MCF 10A (cell line): ENCODE results near the gene ZBTB7A. TPM values are rescaled to one million over a fixed set of nuclear protein-coding genes. Genes with fewer than 3 reads are reported as not detected.

Experiments used
- BruUV-seq: library from RNA; stranded (reverse); fragments of 400-500 nt; replicated peaks from 2 replicates; lab custom pipeline; 2021; lab: Mats Ljungman, UMichigan
- CTCF ChIA-PET: fragments of 300-600 bp; sonication (Branson Sonifier 250); formaldehyde crosslinking; extraction: SDS; loops from one replicate; lab custom pipeline; 2021; ENCODE audit warnings: antibody characterized with exemption, inconsistent platforms; lab: Yijun Ruan, JAX
- POLR2A ChIA-PET: fragments of 300-600, 350-650 bp; sonication (Branson Sonifier 250); formaldehyde crosslinking; extraction: SDS; loops from one replicate; lab custom pipeline; 2020; ENCODE audit warnings: antibody characterized with exemption, inconsistent platforms; lab: Yijun Ruan, JAX
- DNase-seq: peaks from one replicate; pipeline ENCODE4 v3.0.0-alpha.2; 2018; ENCODE audit not compliant: unreplicated experiment
- H3K27ac Mint-ChIP-seq: one replicate; pipeline ENCODE4 v1.8.0; 2022; ENCODE audit warnings: mild to moderate bottlenecking, low read depth, mixed read lengths; ENCODE audit not compliant: unreplicated experiment
- H3K27me3 Mint-ChIP-seq: one replicate; pipeline ENCODE4 v1.8.0; 2022; ENCODE audit warnings: mixed read lengths; ENCODE audit not compliant: insufficient read depth, unreplicated experiment
- H3K36me3 Mint-ChIP-seq: one replicate; pipeline ENCODE4 v1.8.0; 2022; ENCODE audit warnings: mild to moderate bottlenecking, moderate library complexity, mixed read lengths; ENCODE audit not compliant: insufficient read depth, unreplicated experiment
- H3K4me1 Mint-ChIP-seq: one replicate; pipeline ENCODE4 v1.8.0; 2022; ENCODE audit warnings: mixed read lengths; ENCODE audit not compliant: insufficient read depth, unreplicated experiment
- H3K4me3 Mint-ChIP-seq: one replicate; pipeline ENCODE4 v1.8.0; 2022; ENCODE audit warnings: mild to moderate bottlenecking, moderate library complexity, mixed read lengths; ENCODE audit not compliant: unreplicated experiment
- H3K9me3 Mint-ChIP-seq: one replicate; pipeline ENCODE4 v1.8.0; 2022; ENCODE audit warnings: mixed read lengths; ENCODE audit not compliant: unreplicated experiment
- CTCF ChIP-seq: fragments of 200-600 bp; IDR thresholded peaks from one replicate; pipeline ENCODE4 v1.8.0; 2022; ENCODE audit warnings: antibody characterized with exemption, mild to moderate bottlenecking; ENCODE audit not compliant: unreplicated experiment
- intact Hi-C: fragments of 100-400 bp; cut with micrococcal nuclease; formaldehyde crosslinking; loops from 2 replicates; pipeline ENCODE4 v1.14.1; 2022
- total RNA-seq: library from RNA; stranded (reverse); gene quantifications from 2 replicates; pipeline ENCODE4 v1.2.3, GENCODE V29; 2022

ZBTB7A gene
- total RNA-seq, 1 experiment from 2014 or later: 35.1 TPM

GRCh38 chr19:4057931-4058692 lies 8.6 kb downstream of the ZBTB7A start:
- ChIA-PET CTCF (interaction anchor here (0.6 kb wide), 3 partner anchors 68 to 235 kb away, joined by 3 to 4 read pairs (median 4); no protein-coding TSS in a partner anchor), POLR2A (interaction anchor here (0.6 to 3.9 kb wide), 8 partner anchors 8 to 1420 kb away, joined by 3 to 19 read pairs (median 4); partner anchors contain the start of genes DAPK3, EEF2 and PIAS4)
- intact Hi-C loops: loop anchor here (5.0 kb wide), 1 partner anchor 71 kb away; the partner anchor contains the start of gene EEF2
- no peaks in the 10 kb centered on the region for H3K9me3 Mint-ChIP-seq
- H3K27me3 Mint-ChIP-seq: no peaks in the 10 kb centered on the region
- H3K4me3 Mint-ChIP-seq: peak overlapping the region; percentile 68
- peaks cover 63% of the 10 kb centered on the region for H3K36me3 Mint-ChIP-seq
- peaks cover 19% of the 10 kb centered on the region for H3K4me1 Mint-ChIP-seq
- peak overlapping the region; percentile 70 for H3K27ac Mint-ChIP-seq
- peak; percentile 21 for TF ChIP-seq CTCF
- no TSS peak for BruUV-seq
- DNase-seq: peak; percentile 96

DNA sequence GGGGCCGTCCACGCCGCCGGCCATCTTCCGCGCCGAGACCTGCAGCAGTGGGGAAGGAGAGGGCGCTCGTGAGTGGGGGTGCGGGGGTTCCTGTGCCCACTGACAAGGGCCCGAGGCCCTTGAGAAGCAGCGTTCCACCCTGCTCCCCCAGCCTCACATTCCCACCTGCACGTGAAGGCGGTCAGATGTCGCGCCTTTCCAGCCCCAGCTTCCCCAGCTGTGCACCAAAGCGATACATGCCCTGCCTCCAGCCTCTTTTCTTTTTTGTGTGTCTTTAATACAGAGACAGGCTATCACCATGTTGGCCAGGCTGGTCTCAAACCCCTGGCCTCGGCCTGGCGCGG lies 11.5 kb downstream of the ZBTB7A start:
- Mint-ChIP-seq H3K4me1 (peaks cover 36% of the 10 kb centered on the region), H3K4me3 (no peak overlapping the region), H3K27ac (no peak overlapping the region), H3K9me3 (no peaks in the 10 kb centered on the region), H3K36me3 (peaks cover 73% of the 10 kb centered on the region), H3K27me3 (no peaks in the 10 kb centered on the region)
- DNase-seq: no peak
- TF ChIP-seq CTCF: no peak
- POLR2A ChIA-PET: interaction anchor here (0.6 kb wide), 1 partner anchor 1159 kb away, joined by 3 read pairs; no protein-coding TSS in a partner anchor
- intact Hi-C loops: loop anchor here (5.0 kb wide), 1 partner anchor 68 kb away; the partner anchor contains the start of gene EEF2
- CTCF ChIA-PET: interaction anchor here (0.6 kb wide), 1 partner anchor 77 kb away, joined by 3 read pairs; no protein-coding TSS in a partner anchor
- no TSS peak for BruUV-seq

- no peak overlapping the region for H3K27ac Mint-ChIP-seq
- ChIA-PET CTCF (no interaction called here), POLR2A (no interaction called here)
- no peak for TF ChIP-seq CTCF
- DNase-seq: no peak
- intact Hi-C loops: loop anchor here (5.0 kb wide), 2 partner anchors 47 to 67 kb away; partner anchors contain the start of genes EEF2 and PIAS4
- H3K4me3 Mint-ChIP-seq: no peak overlapping the region
- H3K36me3 Mint-ChIP-seq: peaks cover 77% of the 10 kb centered on the region
- peaks cover 39% of the 10 kb centered on the region for H3K4me1 Mint-ChIP-seq
- no TSS peak for BruUV-seq
- no peaks in the 10 kb centered on the region for H3K9me3 Mint-ChIP-seq
- H3K27me3 Mint-ChIP-seq: no peaks in the 10 kb centered on the region
These were observed 12.1 kb downstream of the ZBTB7A start for GRCh38 chr19:4054441-4055208.
